ENCODE measurements around the gene LCN12. TPM values are rescaled to one million over a fixed set of nuclear protein-coding genes. Genes with fewer than 3 reads are reported as not detected.

Gene LCN12
- 0.50 and 1.1 TPM in 2 replicates for total RNA-seq
- long read RNA-seq = 0 reads

- DNase-seq (ENCODE audit: low read depth, low spot score) = no peak
- H3K27ac Mint-ChIP-seq (ENCODE audit: unreplicated experiment) = no peak within 1 kb of the TSS
Measured at GRCh38 chr9:136951541-136952320, at the start of gene LCN12. TSS of gene LCN12 (plus strand) at chr9:136952273. CDS start at chr9:136952328, 55 bp downstream.

GRCh38 chr9:136903041-136903554 is 49.0 kb upstream of the LCN12 start:
- no peak overlapping the region for H3K4me3 Mint-ChIP-seq
- H3K27ac Mint-ChIP-seq (ENCODE audit: unreplicated experiment) = no peak overlapping the region
- no peaks in the 10 kb centered on the region for H3K9me3 Mint-ChIP-seq
- no peak for TF ChIP-seq CTCF (conservative IDR thresholded peaks at IDR 0.05)
- no peak for DNase-seq (ENCODE audit: low read depth, low spot score)
- H3K4me1 Mint-ChIP-seq = no peaks in the 10 kb centered on the region
- H3K27me3 Mint-ChIP-seq (ENCODE audit: low read depth) = no peaks in the 10 kb centered on the region
- H3K36me3 Mint-ChIP-seq (ENCODE audit: low read depth) = peaks cover 3% of the 10 kb centered on the region

More at GRCh38 chr9:136951541-136952320, at the start of gene LCN12:
- no peaks in the 10 kb centered on the region for H3K36me3 Mint-ChIP-seq (ENCODE audit: low read depth)
- H3K27me3 Mint-ChIP-seq (ENCODE audit: low read depth) = no peaks in the 10 kb centered on the region
- H3K9me3 Mint-ChIP-seq = peaks cover 6% of the 10 kb centered on the region
- peak within 1 kb of the TSS; percentile 38 for H3K4me3 Mint-ChIP-seq
- H3K4me1 Mint-ChIP-seq = peaks cover 4% of the 10 kb centered on the region
- no peak for TF ChIP-seq CTCF (conservative IDR thresholded peaks at IDR 0.05)

GRCh38 chr9:136906266-136906665 is 45.8 kb upstream of the LCN12 start:
- H3K4me3 Mint-ChIP-seq = no peak overlapping the region
- H3K27me3 Mint-ChIP-seq (ENCODE audit: low read depth) = no peaks in the 10 kb centered on the region
- no peak for TF ChIP-seq CTCF (conservative IDR thresholded peaks at IDR 0.05)
- no peak for DNase-seq (ENCODE audit: low read depth, low spot score)
- peaks cover 3% of the 10 kb centered on the region for H3K36me3 Mint-ChIP-seq (ENCODE audit: low read depth)
- no peaks in the 10 kb centered on the region for H3K4me1 Mint-ChIP-seq
- peak overlapping the region; percentile 5 for H3K27ac Mint-ChIP-seq (ENCODE audit: unreplicated experiment)
- no peaks in the 10 kb centered on the region for H3K9me3 Mint-ChIP-seq

- Mint-ChIP-seq H3K36me3 (ENCODE audit: low read depth) (peaks cover 3% of the 10 kb centered on the region), H3K4me1 (no peaks in the 10 kb centered on the region), H3K27me3 (ENCODE audit: low read depth) (no peaks in the 10 kb centered on the region), H3K4me3 (no peak overlapping the region), H3K9me3 (no peaks in the 10 kb centered on the region), H3K27ac (ENCODE audit: unreplicated experiment) (peak overlapping the region; percentile 62)
- TF ChIP-seq CTCF (conservative IDR thresholded peaks at IDR 0.05) = no peak
- no peak for DNase-seq (ENCODE audit: low read depth, low spot score)
Measured at GRCh38 chr9:136907011-136907914, 44.8 kb upstream of the LCN12 start.

GRCh38 chr9:136910197-136910900 is 41.7 kb upstream of the LCN12 start:
- Mint-ChIP-seq H3K36me3 (ENCODE audit: low read depth) (peaks cover 3% of the 10 kb centered on the region), H3K9me3 (no peaks in the 10 kb centered on the region), H3K27me3 (ENCODE audit: low read depth) (no peaks in the 10 kb centered on the region), H3K27ac (ENCODE audit: unreplicated experiment) (no peak overlapping the region), H3K4me1 (no peaks in the 10 kb centered on the region), H3K4me3 (no peak overlapping the region)
- no peak for DNase-seq (ENCODE audit: low read depth, low spot score)
- no peak for TF ChIP-seq CTCF (conservative IDR thresholded peaks at IDR 0.05)
